ENCODE data around the gene SORL1-AS1.

The SORL1-AS1 gene

GRCh38 chr11:121469910-121470309, 17.1 kb upstream of the SORL1-AS1 start:
- no peaks in the 10 kb centered on the region for H3K9me3 Mint-ChIP-seq
- no peak overlapping the region for H3K27ac Mint-ChIP-seq
- intact Hi-C loops (cut with micrococcal nuclease): loop anchor here (10.0 kb wide), 1 partner anchor 1595 kb away; the partner anchor contains the start of gene HSPA8
- peaks cover 41% of the 10 kb centered on the region for H3K36me3 Mint-ChIP-seq (ENCODE audit: low read depth)
- H3K4me3 Mint-ChIP-seq (ENCODE audit: low read depth): no peak overlapping the region
- peaks cover 60% of the 10 kb centered on the region for H3K4me1 Mint-ChIP-seq (ENCODE audit: low read depth)
- H3K27me3 Mint-ChIP-seq (ENCODE audit: low read depth): no peaks in the 10 kb centered on the region
- DNase-seq (ENCODE audit: low spot score): no peak

GRCh38 chr11:121467965-121468364, 15.2 kb upstream of the SORL1-AS1 start:
- Mint-ChIP-seq H3K27ac (peak overlapping the region; percentile 65), H3K4me1 (ENCODE audit: low read depth) (peaks cover 75% of the 10 kb centered on the region), H3K4me3 (ENCODE audit: low read depth) (peak overlapping the region; percentile 26), H3K36me3 (ENCODE audit: low read depth) (peaks cover 35% of the 10 kb centered on the region), H3K27me3 (ENCODE audit: low read depth) (no peaks in the 10 kb centered on the region), H3K9me3 (no peaks in the 10 kb centered on the region)
- intact Hi-C loops (cut with micrococcal nuclease): loop anchor here (1.0 to 10.0 kb wide), 2 partner anchors 14 to 1597 kb away; partner anchors contain the start of gene HSPA8
- DNase-seq (ENCODE audit: low spot score): peak; percentile 61

GRCh38 chr11:121467471-121467870, 14.7 kb upstream of the SORL1-AS1 start:
- H3K27ac Mint-ChIP-seq: peak overlapping the region; percentile 65
- peak overlapping the region; percentile 7 for H3K4me3 Mint-ChIP-seq (ENCODE audit: low read depth)
- no peaks in the 10 kb centered on the region for H3K27me3 Mint-ChIP-seq (ENCODE audit: low read depth)
- peaks cover 75% of the 10 kb centered on the region for H3K4me1 Mint-ChIP-seq (ENCODE audit: low read depth)
- H3K36me3 Mint-ChIP-seq (ENCODE audit: low read depth): peaks cover 30% of the 10 kb centered on the region
- DNase-seq (ENCODE audit: low spot score): no peak
- intact Hi-C loops (cut with micrococcal nuclease): loop anchor here (10.0 kb wide), 1 partner anchor 1597 kb away; the partner anchor contains the start of gene HSPA8
- H3K9me3 Mint-ChIP-seq: no peaks in the 10 kb centered on the region

- peaks cover 26% of the 10 kb centered on the region for H3K36me3 Mint-ChIP-seq (ENCODE audit: low read depth)
- H3K27ac Mint-ChIP-seq: peak overlapping the region; percentile 83
- intact Hi-C loops (cut with micrococcal nuclease): loop anchor here (10.0 kb wide), 1 partner anchor 1599 kb away; the partner anchor contains the start of gene HSPA8
- H3K27me3 Mint-ChIP-seq (ENCODE audit: low read depth): no peaks in the 10 kb centered on the region
- no peak for DNase-seq (ENCODE audit: low spot score)
- H3K4me3 Mint-ChIP-seq (ENCODE audit: low read depth): peak overlapping the region; percentile 55
- no peaks in the 10 kb centered on the region for H3K9me3 Mint-ChIP-seq
- peaks cover 81% of the 10 kb centered on the region for H3K4me1 Mint-ChIP-seq (ENCODE audit: low read depth)
Measured at GRCh38 chr11:121466063-121466794, 13.5 kb upstream of the SORL1-AS1 start.

- Mint-ChIP-seq H3K4me3 (ENCODE audit: low read depth) (peak overlapping the region; percentile 55), H3K27me3 (ENCODE audit: low read depth) (no peaks in the 10 kb centered on the region), H3K36me3 (ENCODE audit: low read depth) (peaks cover 21% of the 10 kb centered on the region), H3K4me1 (ENCODE audit: low read depth) (peaks cover 85% of the 10 kb centered on the region), H3K27ac (peak overlapping the region; percentile 83), H3K9me3 (no peaks in the 10 kb centered on the region)
- no peak for DNase-seq (ENCODE audit: low spot score)
- intact Hi-C loops (cut with micrococcal nuclease): loop anchor here (2.0 to 10.0 kb wide), 3 partner anchors 35 to 1599 kb away; partner anchors contain the start of gene HSPA8
Measured at GRCh38 chr11:121465709-121466062, 12.9 kb upstream of the SORL1-AS1 start.

GRCh38 chr11:121464352-121464946, 11.7 kb upstream of the SORL1-AS1 start:
- H3K27ac Mint-ChIP-seq: peak overlapping the region; percentile 92
- peak; percentile 73 for DNase-seq (ENCODE audit: low spot score)
- peaks cover 86% of the 10 kb centered on the region for H3K4me1 Mint-ChIP-seq (ENCODE audit: low read depth)
- H3K36me3 Mint-ChIP-seq (ENCODE audit: low read depth): peaks cover 14% of the 10 kb centered on the region
- H3K27me3 Mint-ChIP-seq (ENCODE audit: low read depth): no peaks in the 10 kb centered on the region
- intact Hi-C loops (cut with micrococcal nuclease): loop anchor here (1.0 to 10.0 kb wide), 7 partner anchors 12 to 1600 kb away; partner anchors contain the start of genes HSPA8, SORL1 and SORL1-AS1
- H3K4me3 Mint-ChIP-seq (ENCODE audit: low read depth): peak overlapping the region; percentile 11
- no peaks in the 10 kb centered on the region for H3K9me3 Mint-ChIP-seq

- Mint-ChIP-seq H3K27ac (peak overlapping the region; percentile 92), H3K4me3 (ENCODE audit: low read depth) (peak overlapping the region; percentile 20), H3K36me3 (ENCODE audit: low read depth) (peaks cover 13% of the 10 kb centered on the region), H3K9me3 (no peaks in the 10 kb centered on the region), H3K27me3 (ENCODE audit: low read depth) (no peaks in the 10 kb centered on the region), H3K4me1 (ENCODE audit: low read depth) (peaks cover 87% of the 10 kb centered on the region)
- DNase-seq (ENCODE audit: low spot score): no peak
- intact Hi-C loops (cut with micrococcal nuclease): loop anchor here (1.0 to 10.0 kb wide), 7 partner anchors 12 to 1601 kb away; partner anchors contain the start of genes HSPA8, SORL1 and SORL1-AS1
Measured at GRCh38 chr11:121463689-121464335, 11.0 kb upstream of the SORL1-AS1 start.

GRCh38 chr11:121461843-121462242, 9.1 kb upstream of the SORL1-AS1 start:
- Mint-ChIP-seq H3K27ac (peak overlapping the region; percentile 64), H3K4me1 (ENCODE audit: low read depth) (peaks cover 82% of the 10 kb centered on the region), H3K27me3 (ENCODE audit: low read depth) (no peaks in the 10 kb centered on the region), H3K9me3 (no peaks in the 10 kb centered on the region), H3K4me3 (ENCODE audit: low read depth) (no peak overlapping the region), H3K36me3 (ENCODE audit: low read depth) (peaks cover 27% of the 10 kb centered on the region)
- intact Hi-C loops (cut with micrococcal nuclease): loop anchor here (5.0 to 10.0 kb wide), 2 partner anchors 120 to 1603 kb away; partner anchors contain the start of gene HSPA8
- no peak for DNase-seq (ENCODE audit: low spot score)

- DNase-seq (ENCODE audit: low spot score): no peak
- Mint-ChIP-seq H3K4me3 (ENCODE audit: low read depth) (no peak overlapping the region), H3K27ac (no peak overlapping the region), H3K4me1 (ENCODE audit: low read depth) (peaks cover 80% of the 10 kb centered on the region), H3K36me3 (ENCODE audit: low read depth) (peaks cover 30% of the 10 kb centered on the region), H3K27me3 (ENCODE audit: low read depth) (no peaks in the 10 kb centered on the region), H3K9me3 (no peaks in the 10 kb centered on the region)
- intact Hi-C loops (cut with micrococcal nuclease): loop anchor here (5.0 to 10.0 kb wide), 2 partner anchors 121 to 1604 kb away; partner anchors contain the start of gene HSPA8
Measured at GRCh38 chr11:121460941-121461514, 8.3 kb upstream of the SORL1-AS1 start.

- no peaks in the 10 kb centered on the region for H3K9me3 Mint-ChIP-seq
- DNase-seq (ENCODE audit: low spot score): no peak
- no peaks in the 10 kb centered on the region for H3K27me3 Mint-ChIP-seq (ENCODE audit: low read depth)
- intact Hi-C loops (cut with micrococcal nuclease): loop anchor here (5.0 to 10.0 kb wide), 2 partner anchors 123 to 1605 kb away; partner anchors contain the start of gene HSPA8
- H3K27ac Mint-ChIP-seq: peak overlapping the region; percentile 11
- H3K4me1 Mint-ChIP-seq (ENCODE audit: low read depth): peaks cover 78% of the 10 kb centered on the region
- H3K36me3 Mint-ChIP-seq (ENCODE audit: low read depth): peaks cover 36% of the 10 kb centered on the region
- no peak overlapping the region for H3K4me3 Mint-ChIP-seq (ENCODE audit: low read depth)
Measured at GRCh38 chr11:121459413-121460017, 6.7 kb upstream of the SORL1-AS1 start.

GRCh38 chr11:121458551-121458950, 5.8 kb upstream of the SORL1-AS1 start:
- Mint-ChIP-seq H3K27me3 (ENCODE audit: low read depth) (no peaks in the 10 kb centered on the region), H3K36me3 (ENCODE audit: low read depth) (peaks cover 40% of the 10 kb centered on the region), H3K4me1 (ENCODE audit: low read depth) (peaks cover 76% of the 10 kb centered on the region), H3K4me3 (ENCODE audit: low read depth) (no peak overlapping the region), H3K9me3 (no peaks in the 10 kb centered on the region), H3K27ac (no peak overlapping the region)
- no peak for DNase-seq (ENCODE audit: low spot score)
- intact Hi-C loops (cut with micrococcal nuclease): no loop called here
